UCSD-AML1 (cell line): ENCODE measurements around the gene DTX3L.

ENCODE experiments used
- DNase-seq: peaks from one replicate; lab custom pipeline; 2025; ENCODE audit not compliant: unreplicated experiment; lab: John Stamatoyannopoulos, UW

DTX3L gene

DNA sequence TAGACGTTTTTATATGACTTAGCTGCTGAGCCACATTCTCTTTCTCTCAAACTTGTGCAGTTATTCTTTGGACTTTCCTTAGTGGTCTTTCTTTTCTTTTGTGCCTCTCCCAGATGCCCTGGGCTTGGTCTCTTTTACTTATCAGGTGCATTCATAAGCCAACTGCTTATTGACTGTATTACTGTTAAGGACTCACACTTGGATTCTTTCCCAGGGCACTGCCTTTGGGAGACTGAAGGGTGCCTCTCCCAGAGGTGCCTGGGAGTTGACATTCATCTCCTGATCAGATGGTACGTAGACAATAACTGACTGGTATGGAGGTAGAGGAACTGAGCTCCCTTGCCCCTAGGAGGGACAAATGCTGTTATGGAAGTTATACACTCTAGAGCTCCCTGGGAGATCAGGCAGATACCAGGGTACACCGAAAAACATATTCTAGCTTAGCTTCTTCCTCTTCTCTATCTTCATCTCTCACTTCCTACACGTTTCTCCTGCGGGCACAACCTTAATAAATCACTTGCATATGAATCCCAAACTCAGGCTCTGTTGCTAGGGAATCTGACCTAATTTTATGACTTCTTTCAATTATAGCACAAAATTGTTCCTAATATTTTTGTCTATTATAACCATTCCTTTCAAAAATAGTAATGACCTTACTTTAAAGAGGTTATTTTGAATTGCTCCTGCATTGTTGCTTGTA, 38.0 kb downstream of the DTX3L start:
- no peak for DNase-seq

DNA sequence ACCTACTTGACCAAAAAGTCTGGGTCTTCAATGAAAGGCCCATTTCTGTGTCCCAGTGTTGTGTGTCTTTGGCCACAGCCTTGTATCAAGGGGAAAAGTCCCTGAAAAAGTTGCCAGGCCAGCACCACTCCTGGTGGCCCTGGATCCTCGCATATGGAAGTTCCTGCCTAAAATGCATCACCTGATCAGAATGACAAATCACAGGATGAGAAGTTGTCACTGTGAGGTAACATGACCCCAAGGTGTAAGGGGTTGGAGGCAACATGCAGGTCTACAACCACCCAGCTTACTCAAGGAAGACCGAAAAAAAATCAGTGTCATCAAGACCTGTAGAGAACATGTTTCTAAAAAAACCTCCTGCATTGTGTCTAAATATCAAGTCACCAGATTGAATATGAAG, 38.9 kb downstream of the DTX3L start:
- DNase-seq = no peak

DNA sequence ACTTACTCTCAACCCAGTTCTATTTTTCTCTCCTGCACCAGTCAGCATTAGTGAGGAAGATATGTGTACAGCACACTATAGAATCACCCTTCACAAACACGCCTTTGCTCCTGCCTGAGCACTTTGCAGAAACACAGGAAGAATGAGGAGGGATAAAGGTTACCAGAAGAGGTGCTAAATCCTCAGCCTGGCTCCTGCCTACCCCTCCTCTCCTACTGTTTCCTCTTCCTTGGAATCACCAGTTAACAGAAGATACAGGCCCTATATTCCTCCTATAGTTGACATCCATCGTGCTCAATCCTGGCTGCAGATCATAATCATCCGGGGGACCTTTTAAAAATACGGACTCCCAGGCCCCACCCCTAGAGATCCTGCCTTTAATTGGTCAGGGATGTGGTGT, 42.2 kb downstream of the DTX3L start:
- DNase-seq = no peak

DNA sequence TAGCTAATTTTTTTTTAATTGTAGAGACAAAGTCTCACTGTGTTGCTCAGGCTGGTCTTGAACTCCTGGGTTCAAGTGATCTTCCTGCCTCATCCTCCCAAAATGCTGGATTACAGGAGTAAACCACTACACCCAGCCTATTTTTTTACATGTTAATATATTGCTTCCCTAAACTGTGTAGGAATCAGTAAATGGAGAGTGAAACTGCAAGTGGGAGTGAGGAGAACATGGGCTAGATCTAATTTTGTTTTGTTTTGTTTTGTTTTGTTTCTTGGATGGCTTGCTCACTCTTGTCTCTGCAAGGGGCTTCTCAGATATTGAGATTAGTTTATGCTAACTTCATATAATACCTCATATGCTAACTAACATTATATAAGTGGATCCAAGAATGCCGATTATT, 44.8 kb downstream of the DTX3L start:
- no peak for DNase-seq

DNA sequence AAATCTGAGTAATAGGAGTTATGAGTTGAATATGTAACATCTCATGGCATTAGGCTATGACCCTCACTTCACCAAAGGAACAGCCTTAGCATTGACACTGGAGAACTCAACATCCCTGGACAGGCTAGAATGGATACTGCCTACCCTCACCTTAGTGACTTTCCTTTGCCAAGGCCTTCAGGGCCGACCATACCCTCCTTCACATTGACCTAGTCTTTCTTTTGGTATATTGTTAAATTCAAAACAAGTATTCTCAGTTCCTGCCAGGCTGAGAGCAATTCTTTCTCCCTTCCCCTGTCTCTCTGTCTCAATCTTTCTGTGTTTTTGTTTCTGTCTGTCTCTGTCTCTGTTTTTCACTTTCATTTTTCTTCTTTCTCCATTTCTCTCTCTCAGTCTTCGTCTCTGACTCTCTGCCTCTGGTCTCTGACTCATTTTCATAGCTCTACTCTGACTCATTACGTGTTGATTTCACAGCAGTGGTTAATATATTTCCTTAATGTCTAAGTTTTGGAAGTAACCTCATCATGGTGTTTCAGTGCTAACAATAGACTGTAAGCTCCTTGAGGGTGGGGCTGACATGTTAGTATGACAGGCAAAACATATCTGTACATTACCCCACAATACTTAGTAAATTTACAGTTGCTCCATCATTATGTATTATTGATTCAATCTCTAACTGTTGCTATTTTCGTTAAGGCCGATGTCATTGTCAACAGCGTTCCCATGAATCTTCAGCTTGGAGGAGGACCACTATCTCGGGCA, 45.8 kb downstream of the DTX3L start:
- DNase-seq = no peak

DNA sequence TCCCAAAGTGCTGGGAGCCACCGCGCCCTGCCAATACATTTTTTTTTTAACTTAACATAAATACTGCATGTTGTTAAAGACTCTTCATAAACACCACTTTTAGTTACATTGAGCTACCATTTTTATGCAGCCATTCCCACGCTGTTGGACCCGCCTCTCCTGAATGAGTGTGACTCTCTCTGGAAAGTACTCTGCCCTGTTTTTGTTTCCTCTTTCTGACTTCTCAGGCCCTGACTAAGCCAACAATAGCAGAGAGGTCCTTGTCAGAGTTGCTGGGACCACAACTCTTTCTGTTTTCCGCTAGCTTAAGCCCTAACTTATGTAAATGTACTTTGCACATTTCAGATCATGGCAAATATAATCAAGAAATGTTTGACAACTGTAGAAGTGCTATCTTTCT, 48.6 kb downstream of the DTX3L start:
- no peak for DNase-seq

DNA sequence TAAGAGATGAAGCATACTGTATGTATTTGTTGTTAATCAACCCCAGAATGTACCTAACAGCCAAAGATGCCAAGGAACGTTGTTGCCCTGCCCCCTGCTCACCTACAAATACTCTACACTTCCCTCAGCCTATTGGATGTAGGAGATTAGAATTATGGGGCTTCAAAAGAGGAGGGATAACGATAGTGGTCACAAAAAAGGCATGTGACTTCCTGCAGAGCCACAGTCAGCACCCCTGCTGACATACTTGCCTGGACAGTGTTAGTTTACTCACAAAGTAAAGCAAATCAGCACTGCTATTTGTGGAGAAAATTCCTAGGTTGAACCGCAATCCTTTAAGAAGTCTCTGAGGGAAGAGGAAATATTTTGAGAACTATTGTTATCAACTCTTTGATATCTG, 51.2 kb downstream of the DTX3L start:
- no peak for DNase-seq

DNA sequence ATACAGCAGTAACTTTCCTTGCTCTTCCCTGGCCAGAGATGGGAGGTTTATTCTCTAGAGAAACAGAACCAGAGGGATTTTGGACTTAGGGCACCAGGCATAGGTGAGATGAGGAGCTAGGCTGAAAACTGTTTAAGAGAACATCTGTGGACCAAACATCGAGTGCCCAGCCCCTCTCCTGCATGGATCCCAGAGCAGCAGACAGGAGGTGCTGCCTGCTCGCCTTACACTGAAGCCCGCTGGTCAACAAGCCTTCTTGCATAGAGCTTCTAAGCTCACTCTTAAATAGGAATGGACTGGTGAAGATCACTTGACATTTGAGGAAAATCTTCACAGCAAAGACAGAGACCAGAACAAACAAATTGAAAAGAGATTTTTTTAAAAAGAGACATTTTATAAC, 54.5 kb downstream of the DTX3L start:
- no peak for DNase-seq

DNA sequence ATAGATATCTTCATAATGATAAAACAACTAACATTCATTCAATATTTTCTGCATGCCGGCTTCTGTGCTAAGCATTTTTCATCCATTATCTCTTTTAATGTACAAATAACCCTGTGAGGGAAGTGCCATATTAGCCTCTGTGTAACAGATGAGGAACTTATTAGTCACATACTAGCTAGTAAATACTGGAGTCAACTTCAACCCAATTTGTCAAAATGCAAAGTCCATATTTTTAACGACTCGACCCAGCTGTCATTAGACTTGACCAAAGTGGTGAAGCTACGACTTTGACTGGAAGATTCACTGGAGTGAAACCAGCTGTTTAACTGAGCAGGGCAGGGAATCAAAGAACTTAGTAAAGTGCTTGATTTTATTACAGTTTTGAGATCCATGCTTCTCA, 54.9 kb downstream of the DTX3L start:
- no peak for DNase-seq

DNA sequence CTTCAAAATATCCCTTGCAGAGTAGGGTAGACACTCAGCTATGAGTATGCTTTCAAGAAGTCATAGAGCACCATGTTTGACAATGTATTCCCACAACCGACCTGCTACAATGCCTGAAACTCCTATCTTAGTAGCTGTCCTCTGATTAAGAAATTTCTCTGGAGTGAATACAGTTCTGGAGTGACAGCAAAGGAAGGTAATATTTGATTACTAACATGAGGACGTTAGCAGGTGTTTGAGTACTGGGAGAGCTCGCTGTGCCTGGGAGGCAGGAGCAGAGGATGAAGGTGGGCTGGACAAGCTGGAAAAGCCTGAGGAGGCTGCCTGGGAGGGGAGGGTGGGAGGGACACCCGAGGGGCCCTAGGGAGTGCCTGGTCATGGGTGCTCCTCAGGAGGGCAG, 56.3 kb downstream of the DTX3L start:
- DNase-seq = no peak

DNA sequence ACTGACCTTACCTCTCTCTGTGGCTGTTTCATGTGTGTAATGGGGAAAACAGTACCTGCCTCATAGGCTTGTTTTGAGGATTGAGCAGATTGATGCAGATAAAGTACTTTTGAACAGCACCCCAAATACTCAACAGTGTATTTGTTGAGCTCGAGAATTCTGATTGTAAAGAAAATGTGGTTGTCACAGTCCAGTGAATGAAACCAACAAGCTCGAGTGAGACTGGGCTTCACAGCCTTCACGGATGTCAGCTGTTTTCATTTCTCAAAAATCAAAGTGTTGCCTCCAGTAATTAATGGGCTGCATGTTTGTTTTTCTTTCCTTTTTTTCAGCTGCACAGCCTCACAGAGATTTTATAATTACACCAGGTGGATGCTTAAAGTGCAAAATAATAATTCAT, 57.0 kb downstream of the DTX3L start:
- DNase-seq = no peak

DNA sequence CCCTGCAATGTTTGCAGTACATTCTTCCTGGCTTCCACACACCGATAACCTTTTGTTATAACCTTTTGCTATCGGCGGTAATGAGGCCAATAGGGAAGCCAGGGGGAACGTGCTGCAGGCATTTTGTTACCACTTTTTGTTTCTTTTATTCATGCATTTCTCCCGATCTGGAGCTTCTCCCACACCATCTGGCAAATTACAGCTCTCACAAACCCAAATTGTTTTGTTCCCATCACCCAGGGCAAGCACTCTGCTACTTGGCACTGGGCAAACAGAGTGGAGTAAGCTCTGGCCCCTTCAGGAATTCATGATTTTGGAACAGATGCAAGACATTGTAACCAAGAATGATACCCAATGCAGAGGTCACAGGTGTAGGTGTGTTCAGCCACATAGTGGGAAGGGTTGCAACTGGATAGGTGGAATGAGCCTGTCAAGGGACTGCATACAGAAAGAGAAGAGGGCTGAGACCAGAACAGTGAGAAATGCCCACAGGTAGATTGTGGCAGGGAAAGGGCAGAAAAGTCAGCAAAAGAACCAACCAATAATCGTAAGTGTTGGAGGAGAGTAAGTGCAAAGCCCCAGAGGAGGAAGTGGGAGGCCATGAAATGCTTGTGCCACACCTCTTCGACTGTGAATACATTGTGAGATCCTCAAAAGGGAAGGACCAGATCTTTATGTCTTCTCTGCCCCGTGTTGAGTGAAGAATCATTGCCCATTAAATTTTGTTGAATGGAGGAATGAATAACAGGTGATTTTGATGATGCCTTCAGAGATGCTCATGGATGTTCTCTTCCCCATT, 59.1 kb downstream of the DTX3L start:
- DNase-seq = no peak
